Activated CD4-positive, alpha-beta T cell treated with anti-CD3 and anti-CD28 coated beads, Interleukin-2, Interleukin-6, amounts not matched to agents 100 ng/mL and 50 ng/mL, durations not matched to agents 16 hours and 8 hours (primary cell): ENCODE measurements around the gene DOCK2.

ENCODE experiments used
- DNase-seq: peaks from one replicate; pipeline ENCODE4 v3.0.0-alpha.2; 2020

The DOCK2 gene

GRCh38 chr5:170010595-170010994 is 373.5 kb downstream of the DOCK2 start:
- DNase-seq, result no peak

DNA sequence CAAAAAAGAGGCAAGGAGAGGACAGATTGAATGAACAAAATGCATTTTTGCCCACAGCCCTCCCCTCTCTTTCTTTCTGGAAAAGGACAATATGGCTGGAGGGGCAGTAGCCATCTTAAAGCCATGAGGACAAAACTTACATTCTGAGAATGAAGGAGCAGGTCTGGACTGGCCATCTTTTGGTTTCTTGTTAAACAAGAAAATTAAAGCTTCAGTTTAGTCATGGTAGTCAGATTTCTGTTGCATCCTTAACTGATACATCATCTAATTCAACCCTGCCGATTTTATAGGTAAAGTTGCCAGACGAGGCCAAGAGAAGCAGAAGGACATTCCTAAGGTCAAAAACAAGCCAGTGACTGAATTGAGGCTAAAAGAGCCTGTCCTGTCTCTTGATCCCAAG is 374.7 kb downstream of the DOCK2 start:
- no peak for DNase-seq

DNA sequence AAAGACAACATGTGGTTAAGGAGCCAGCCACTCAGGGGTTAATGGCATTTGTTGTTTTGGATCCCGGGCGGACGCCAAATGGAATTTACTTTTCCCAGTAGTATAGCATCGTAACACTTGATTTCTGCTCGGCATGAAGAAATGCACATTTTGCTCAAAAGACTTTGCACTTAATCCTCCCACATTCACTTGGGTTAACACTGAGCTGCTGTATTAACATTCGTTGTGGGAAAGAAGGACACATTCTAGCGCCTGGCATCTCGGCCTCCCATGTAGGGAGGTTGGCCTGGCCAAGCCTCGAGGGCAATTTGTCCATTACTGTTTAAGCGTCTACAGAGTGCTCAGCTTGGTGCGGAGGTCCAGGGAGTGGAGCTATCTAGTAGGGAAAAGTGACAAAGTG is 375.5 kb downstream of the DOCK2 start:
- no peak for DNase-seq

GRCh38 chr5:170020423-170020822 is 383.3 kb downstream of the DOCK2 start:
- no peak for DNase-seq

- no peak for DNase-seq
These were observed 384.4 kb downstream of the DOCK2 start for GRCh38 chr5:170021506-170021905.

DNA sequence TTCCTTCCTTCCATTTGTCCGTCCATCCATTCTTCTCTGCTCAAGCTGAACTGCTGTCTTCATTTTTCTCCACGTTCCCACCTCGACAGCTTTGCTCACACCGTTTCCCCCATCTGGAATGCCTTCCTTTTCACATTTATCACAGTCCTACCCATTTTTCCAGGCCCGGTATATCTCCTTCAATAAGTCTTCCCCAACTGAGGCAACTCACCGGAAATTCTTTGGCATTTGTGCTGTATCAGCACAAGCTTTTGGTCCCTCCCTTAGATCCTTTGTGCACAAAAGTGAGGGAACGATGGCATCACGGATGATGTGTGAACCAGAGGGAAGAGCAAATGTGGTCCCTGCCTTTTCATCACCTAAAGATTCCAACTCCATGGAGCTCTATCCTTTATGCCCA is 388.8 kb downstream of the DOCK2 start:
- no peak for DNase-seq

DNA sequence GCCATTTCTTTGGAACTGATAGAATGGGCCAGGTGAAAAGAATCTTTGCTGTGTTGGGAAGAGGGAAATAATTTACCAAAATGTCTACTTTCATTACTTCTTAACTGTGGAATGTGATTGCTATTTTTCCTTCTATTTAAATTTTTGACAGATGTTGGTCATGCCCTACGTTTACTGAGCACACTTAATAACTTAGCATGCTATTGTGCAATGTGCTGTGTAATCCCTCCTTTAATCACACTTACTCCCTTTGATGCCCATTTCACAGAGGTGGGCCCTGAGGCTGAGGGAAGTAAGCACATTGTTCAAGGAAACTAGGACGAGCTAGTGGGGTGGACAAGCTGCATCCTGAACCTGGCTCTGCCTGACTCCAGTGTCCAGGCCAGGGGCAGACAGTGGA is 391.0 kb downstream of the DOCK2 start:
- no peak for DNase-seq

- DNase-seq, result no peak
These were observed 397.2 kb downstream of the DOCK2 start for GRCh38 chr5:170034231-170034630.

DNA sequence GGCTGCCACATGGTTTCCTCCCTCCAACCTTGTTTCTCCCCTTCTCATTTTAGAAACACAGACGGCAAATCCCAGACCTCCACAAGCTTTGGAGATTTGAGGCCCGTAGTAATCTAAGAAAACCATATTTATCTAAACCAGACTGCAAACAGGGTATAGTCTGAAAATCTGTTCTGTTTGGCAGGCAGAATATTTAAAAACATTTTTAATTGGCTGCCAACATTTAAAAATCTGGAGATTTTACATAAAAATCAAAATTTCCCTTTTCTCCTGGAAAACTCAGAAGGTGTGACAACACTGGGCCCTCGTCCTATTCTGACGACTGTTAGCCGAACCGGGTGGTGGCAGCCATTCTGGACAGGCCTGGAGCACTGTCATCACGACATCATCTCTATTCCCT is 401.2 kb downstream of the DOCK2 start:
- DNase-seq, result no peak

DNA sequence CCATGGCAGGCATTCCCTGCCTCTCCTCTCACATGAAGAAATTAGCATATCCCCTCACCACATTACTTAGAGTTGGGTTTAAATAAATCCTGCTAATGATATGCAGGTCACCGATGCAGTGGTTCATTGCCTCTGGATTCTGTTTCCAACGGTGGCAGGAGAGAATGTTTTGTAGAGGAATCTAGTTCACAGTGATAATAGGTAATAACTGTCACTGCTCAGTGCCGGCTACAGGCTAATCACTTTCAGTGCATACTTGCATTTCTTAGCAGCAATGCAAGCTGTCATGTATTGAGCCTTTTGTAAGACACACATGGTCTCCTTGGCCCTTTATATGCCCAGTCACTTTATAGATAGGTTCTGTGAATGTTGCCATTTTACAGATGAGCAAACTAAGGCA is 402.8 kb downstream of the DOCK2 start:
- DNase-seq, result no peak

DNA sequence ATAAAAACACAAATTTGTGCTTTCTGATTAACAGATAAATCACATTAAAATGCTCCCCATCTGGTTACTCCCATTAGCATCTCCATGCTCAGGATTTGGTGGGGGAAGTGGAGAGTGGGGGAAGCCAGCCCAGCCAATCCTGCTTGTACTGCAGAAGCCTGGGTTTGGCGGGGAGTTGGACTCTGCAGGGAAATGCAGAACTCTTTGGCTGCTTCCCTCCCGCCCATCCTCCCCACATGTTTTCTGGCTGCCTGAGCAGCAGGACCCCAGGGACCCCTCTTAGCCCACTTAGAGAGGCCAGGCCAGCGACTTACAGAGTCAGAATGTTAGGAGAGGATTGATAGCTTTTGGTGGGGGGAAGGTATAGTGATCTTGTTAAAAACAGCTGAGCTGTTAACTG is 409.2 kb downstream of the DOCK2 start:
- no peak for DNase-seq

GRCh38 chr5:170049713-170050112 is 412.6 kb downstream of the DOCK2 start:
- no peak for DNase-seq

- DNase-seq, result no peak
These were observed 416.8 kb downstream of the DOCK2 start for GRCh38 chr5:170053896-170054295.

DNA sequence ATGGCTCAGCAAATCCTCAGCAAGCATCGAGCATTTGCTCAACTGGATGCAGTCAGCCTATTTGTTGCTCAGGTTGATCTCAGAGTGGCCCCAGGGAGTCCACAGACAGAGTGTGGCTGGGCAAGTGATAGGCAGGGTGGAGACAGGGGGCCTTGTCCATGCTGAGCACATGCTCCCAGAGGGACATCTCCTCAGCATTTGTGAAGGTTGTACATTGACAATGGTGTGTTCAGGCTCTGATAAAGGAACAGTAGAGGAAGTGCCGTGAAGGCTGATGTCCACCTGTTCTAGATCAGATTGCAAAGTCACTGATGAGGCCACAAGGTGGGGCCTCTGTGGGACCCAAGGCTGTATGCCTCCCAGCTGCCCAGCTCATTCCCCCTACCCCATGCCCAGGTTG is 418.5 kb downstream of the DOCK2 start:
- DNase-seq, result no peak

GRCh38 chr5:170056561-170057267 is 419.6 kb downstream of the DOCK2 start:
- DNase-seq, result no peak

GRCh38 chr5:170057311-170057710 is 420.2 kb downstream of the DOCK2 start:
- DNase-seq, result no peak

DNA sequence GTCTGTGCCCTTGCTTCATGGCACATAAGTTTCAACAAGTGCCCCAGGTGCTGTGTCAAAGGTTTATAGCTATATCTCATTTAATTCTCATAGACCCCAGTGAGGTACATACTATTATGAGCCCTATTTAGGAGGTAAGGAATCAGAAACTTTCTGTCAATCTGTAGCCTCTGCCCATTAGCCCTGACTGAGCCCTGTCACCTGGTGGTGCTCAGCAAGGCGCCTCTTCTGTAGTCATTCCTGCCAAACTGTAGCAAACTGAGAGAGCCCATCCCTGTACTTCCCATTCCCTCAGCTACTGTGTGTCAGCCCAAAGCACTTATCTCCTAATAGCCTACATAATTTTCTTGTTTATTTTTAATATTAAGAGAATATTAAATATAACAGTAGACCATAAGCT is 422.1 kb downstream of the DOCK2 start:
- no peak for DNase-seq

- no peak for DNase-seq
These were observed 430.1 kb downstream of the DOCK2 start for GRCh38 chr5:170067152-170067551.

GRCh38 chr5:170067574-170068170 is 430.6 kb downstream of the DOCK2 start:
- no peak for DNase-seq

- no peak for DNase-seq
These were observed 432.4 kb downstream of the DOCK2 start for GRCh38 chr5:170069512-170069911.

DNA sequence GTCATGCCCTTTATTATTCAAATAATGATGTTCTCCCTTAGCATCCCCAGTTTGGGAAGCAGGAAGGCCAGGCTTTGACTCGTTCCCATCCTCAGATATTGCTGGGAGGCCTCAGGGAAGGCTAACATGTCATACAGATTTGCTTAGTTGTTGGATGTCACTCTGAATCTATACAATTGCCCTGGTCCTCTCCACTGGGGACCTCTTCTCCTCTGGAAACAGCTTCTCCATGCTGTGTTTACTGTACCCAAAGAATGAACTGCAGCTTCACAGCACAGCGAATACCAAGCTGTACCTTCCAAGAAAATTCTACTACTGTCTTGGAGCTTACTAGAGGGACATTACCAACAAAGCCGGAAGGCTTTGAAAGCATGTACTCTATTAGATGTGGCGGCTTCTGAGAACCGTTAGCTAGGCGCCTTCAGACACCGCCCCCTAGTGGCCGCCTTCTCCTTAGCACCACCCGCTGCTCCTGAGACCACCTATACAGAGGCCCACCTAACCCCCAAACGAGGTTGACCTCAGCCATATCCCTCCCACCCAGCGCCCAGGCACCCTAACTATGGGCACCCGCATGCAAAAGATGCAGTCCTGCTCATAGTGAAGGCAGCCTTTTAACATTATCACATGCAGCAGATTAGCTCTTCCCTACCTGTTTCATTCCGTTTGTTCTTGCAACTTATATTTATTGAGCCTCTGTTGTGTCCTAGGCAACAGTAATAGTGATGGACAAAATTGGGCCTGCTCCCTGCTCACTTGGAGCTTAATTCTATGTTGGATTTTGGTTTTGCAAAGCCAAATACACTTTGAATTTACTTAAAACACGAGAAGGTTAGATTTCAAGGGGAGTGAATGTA is 433.7 kb downstream of the DOCK2 start:
- DNase-seq, result peak; percentile 11

DNA sequence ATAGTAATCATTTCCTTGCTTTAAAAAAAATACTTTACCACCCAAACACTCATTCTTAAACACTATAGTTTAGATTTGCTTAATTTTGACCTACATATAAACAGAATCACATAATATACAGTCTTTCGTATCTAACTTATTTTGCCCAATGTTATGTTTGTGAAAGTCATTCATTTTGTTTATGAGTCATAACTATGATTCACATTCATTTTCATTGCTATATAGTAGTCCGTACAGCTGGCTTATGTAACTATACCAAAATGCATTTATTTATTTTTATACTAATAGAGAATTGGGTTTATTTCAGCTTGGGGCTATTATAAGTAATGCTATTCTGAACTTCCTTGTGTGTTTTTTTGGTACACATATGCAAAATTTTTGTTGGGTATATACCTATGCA is 434.7 kb downstream of the DOCK2 start:
- DNase-seq, result no peak

DNA sequence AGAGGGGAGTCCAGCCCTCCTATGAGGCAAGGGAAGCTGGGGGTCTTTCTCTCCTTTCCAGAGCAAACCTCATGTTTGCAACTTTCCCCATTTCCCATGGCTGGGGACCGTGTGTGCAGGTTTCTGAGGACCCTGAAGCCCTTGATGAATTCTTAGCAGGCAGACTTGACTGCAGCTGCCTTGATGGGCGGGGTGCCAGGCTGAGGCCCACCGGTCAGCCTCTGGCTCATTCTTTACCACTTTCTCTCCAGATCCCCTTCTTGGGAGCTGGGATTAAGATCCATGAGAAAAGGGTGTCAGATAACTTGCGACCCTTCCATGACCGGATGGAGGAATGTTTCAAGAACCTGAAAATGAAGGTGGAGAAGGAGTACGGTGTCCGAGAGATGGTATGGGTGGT is 438.6 kb downstream of the DOCK2 start:
- DNase-seq, result no peak

DNA sequence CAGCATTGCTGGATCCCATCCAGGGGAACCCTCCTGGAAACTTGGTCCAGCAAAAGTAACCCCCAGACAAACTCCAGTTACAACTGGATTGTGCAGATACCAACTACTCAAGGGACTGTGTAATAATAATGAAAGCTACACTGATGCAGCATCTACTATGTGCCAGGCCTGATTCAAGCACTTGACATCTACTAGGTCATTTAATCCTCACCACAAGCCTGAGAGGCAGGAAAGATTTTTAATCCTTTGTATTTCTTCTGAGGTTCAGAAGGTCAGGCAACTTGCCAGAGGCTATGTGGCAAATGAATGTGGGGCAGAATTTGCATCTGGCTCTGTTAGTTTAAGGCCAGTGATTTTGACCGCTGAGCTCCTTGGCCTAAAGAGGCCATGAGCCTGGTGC is 439.1 kb downstream of the DOCK2 start:
- DNase-seq, result no peak
